NCI-H1417 treated with DMSO at 0.1 percent for 48 hours (cell line): ENCODE results near the gene PCMTD2.

Experiments used
- DNase-seq: peaks from one replicate; lab custom pipeline; 2025; lab: John Stamatoyannopoulos, UW

PCMTD2 gene

DNA sequence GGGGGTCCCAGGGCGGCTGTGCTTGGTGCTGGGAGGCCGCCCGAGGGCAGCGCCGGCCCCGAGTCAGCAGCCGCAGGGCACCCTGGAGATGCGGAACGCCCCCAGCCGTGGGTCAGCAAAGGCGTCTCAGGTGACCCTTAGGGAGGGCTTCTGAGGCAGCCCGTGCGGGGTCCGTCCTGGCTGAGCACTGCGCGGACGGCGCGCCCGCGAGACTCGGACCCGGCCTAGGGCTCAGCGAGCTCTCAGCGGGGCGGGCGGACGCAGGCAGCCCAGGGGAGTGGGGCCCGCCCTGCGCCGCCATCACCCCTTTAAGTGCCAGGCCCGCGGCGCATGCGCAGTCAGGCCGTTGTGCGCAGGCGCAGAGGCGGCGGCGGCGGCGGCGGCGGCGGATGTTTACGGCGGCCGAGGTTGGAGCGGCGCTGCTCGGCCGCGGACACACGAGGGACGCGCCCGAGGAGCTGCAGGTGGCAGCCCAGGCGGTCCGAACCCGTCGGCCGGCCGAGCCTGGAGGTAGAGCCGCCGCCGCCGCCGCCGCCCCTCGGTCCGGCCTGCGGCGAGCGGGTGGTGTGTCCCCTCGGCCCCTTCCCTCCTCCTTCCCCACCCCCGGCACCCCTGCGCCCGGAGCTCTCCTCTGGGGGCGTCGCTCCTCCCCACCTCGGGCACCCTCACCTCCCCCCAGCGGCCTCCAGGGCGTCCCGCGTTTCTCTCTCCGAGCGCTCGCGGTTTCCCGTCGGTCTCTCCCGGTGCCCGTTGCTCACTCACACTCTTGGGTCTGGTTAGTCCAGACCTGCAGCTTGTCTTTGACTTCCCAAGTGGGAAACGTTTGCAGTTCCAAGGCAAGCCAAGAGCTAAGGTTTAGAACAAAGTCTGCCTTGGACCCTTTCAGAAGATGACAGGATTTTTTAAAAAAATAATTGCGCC lies at the start of gene PCMTD2:
Gene PCMTD2 (plus strand): TSS at position 388 of the 921 bp plus-strand sequence. CDS start 4,218 bp downstream, outside the sequence.
- DNase-seq, result no peak

DNA sequence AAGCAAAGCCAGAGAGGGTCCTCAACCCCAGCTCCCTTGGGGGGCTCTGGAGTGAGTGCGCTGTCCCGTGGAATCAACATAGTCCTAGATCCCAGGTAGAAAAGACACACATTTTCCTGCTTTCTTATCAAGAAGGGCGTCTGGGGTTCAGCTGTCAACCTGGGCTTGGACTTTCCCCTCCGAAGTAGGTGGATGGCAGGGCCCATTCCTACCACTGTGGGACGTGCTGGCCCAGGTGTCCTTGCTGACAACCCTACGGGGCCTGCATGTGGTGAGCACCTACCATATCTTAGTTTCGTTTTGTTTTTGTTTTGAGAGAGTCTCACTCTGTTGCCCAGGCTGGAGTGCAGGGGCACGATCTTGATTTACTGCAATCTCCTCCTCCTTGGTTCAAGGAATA lies 48.9 kb upstream of the PCMTD2 start:
- DNase-seq, result no peak

- DNase-seq, result no peak
Observed at GRCh38 chr20:64207641-64208590, 47.6 kb upstream of the PCMTD2 start.

DNA sequence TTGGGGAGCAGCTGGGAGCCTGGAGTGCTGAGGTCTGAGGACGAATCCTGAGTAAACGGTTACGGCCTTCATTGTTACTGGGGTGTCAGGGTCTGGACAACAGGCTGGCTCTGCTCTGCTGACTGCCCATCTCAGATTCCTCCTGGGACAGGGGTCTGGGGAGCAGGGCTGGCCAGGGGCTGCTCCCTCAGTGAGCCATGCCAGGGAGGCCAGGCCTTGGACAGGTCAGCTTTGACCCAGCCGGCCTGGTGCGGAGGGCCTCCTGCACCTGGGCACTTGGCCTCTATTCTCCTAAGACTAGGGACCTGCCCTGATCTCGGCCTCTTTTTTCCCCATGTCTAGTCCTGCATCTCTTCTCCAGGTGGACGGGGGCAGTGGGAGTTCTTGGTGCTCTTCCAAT lies 46.4 kb upstream of the PCMTD2 start:
- no peak for DNase-seq

DNA sequence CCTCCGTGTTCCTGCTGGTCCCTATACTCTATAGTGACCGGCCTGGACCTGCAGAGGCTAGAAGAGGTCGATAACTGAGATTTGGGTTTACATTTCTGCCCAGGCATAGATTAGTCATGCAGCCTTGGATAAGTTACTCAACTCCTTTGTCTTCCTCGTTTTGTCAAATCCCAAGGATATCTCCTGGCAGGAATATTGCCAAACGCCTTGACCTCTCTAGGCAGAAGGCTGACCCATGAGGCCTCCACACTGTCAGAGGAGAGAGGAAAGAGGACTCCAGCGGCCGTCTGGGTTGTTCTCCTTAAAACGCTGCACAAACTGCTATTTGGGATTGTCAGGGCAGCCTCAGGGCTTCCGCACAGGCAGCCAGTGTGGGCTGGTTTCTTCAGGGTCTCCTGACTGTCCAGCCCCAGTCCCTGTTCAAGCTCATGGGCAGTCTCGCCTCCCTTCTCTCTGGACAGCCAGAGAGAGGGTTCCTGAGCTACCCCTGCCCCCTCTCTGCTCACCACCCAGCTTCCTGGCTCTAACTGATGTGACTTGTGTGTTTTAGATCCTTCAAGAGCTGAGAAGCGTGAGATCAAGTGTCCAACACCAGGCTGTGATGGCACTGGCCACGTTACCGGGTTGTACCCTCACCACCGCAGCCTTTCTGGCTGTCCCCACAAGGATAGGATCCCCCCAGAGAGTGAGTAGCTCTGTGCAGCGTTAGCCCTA lies 44.7 kb upstream of the PCMTD2 start:
- DNase-seq, result no peak

- DNase-seq, result no peak
Observed at GRCh38 chr20:64211874-64212658, 43.5 kb upstream of the PCMTD2 start.

DNA sequence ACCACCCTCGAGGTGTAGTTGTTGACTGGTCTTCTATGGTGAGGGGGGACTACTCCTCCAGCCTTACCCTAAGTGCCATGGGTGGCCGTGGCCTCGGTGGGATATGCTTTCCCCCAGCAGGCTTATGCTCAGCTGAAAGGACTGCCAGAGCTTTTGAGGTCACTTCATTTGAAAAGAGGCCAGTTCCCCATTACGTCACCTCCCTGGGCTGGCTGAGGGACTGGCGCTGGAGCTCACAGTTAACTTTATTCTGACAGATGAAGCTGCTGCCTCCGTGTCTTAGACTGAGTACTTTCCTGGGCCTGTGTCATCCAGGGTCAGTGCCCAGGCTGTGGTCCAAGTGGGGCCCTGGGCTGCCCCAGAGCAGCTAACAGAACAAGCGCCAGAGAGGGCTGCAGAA lies 42.8 kb upstream of the PCMTD2 start:
- no peak for DNase-seq

DNA sequence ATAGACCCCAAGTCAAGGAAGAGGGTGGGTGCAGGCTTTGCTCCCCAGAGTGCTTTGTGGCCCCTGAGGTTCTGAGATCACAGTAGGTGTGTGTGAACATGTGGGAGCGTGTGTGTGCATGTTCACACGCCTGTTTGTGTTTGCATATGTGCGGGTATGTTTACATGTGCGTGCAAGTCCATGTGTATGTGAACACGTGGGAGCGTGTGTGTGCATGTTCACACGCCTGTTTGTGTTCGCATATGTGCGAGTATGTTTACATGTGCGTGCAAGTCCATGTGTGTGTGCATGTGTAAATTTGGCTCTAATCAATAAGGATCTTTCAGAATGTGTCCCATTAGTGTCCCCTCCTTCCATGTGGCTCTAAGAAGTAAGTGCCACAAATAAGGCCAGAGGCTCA lies 41.4 kb upstream of the PCMTD2 start:
- no peak for DNase-seq

GRCh38 chr20:64214952-64215351 lies 40.6 kb upstream of the PCMTD2 start:
- no peak for DNase-seq

DNA sequence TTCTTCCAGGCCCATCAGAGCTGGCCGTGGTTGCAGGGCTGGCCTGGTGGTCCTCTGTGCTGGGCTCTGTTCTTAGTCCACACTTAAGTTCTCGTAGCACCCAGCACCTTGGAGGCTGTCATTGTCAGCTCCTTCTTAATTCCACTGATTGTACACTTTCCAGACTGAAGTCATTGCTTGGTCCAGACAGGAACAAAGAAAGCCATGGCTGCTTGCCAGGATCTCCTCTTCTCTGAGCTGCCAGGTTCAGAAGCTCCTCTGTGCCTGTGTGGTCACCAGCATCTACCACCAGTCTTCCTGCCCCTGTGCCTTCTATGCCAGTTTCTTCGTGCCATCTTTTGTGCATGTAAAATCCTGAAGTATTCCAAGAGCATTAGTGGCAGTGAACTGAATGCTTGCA lies 39.5 kb upstream of the PCMTD2 start:
- no peak for DNase-seq

- no peak for DNase-seq
Observed at GRCh38 chr20:64216910-64217309, 38.6 kb upstream of the PCMTD2 start.

DNA sequence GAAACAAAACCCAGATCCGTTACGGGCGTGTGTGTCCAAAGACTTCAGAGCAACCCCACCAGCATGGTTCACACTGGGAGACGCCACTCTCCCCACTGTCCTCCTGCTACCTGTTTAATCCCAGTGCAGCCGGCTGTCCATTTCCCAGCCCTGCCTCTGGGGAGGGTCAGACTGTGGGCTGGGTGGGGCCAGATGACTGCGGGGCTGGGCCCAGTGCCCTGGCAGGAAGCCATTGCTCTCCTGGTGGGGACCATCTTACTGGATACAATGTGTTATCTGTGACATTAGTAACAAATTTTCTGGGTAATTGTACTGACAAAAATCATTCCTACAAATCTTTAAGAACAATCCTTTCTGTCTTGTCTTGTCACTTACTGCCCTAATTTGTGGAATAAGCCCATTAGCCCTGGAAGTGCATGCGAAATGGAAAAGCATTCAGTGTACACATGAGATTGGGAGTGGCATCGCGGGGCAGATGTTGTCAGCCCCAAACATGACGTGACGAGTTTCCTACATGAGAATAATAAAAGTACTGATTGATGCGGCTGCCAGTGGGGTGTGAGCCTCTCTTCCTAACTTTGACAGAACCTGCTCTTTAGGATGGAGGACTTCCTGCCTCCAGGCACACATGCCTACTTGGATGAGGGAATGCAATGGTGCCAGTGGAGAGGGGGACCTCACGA lies 37.9 kb upstream of the PCMTD2 start:
- DNase-seq, result no peak

GRCh38 chr20:64219202-64219601 lies 36.3 kb upstream of the PCMTD2 start:
- no peak for DNase-seq

GRCh38 chr20:64219730-64220129 lies 35.8 kb upstream of the PCMTD2 start:
- DNase-seq, result no peak

DNA sequence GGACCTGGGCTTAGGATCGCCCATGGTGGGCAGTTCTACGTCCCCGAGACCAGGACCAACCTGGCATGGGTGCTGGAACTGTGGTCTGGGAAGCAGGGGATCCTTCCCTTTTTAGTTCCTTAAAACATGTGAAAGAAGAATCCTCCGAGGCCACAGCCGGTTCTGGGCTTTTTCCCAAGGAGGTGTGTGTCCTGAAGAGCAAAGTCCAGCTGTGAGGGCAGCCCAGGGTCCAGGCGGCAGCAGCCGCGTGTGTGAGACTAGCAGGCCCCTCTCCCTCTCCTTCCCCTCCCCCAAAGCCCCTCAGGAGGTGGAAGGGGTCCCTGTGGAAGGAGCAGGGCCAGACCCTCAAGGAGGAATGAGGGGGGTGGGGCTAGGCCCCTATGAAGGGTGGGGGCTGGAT lies 35.1 kb upstream of the PCMTD2 start:
- no peak for DNase-seq

DNA sequence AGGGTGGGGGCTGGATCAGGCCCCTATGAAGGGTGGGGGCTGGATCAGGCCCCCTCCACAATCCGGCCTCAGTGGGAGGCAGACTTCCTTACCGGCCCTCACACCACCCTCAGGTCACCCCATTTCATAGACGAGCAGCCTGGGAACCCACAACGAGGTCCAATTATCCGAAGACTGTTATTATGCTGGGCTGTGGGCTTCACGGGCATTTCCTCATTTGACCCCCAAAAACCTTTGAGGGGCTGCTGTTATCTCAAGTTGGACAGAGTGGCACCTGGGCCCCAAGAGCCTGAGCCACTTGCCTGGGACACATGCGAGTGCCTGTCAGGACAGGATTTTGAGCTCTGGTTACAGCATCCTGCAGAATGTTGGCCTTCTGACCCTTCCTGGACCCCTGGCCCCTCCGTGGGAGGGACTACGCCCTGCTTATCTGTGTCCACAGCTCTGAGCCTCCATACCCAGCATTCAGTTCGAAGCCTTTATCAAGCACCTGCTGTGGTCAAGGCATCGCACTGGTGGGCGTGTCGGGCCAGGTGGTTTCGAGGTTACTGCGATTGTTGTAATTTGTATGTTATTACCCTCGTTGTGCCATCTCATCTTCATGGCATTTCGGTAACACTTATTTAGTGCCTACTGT lies 34.5 kb upstream of the PCMTD2 start:
- DNase-seq, result no peak

GRCh38 chr20:64222291-64222735 lies 33.2 kb upstream of the PCMTD2 start:
- DNase-seq, result no peak

DNA sequence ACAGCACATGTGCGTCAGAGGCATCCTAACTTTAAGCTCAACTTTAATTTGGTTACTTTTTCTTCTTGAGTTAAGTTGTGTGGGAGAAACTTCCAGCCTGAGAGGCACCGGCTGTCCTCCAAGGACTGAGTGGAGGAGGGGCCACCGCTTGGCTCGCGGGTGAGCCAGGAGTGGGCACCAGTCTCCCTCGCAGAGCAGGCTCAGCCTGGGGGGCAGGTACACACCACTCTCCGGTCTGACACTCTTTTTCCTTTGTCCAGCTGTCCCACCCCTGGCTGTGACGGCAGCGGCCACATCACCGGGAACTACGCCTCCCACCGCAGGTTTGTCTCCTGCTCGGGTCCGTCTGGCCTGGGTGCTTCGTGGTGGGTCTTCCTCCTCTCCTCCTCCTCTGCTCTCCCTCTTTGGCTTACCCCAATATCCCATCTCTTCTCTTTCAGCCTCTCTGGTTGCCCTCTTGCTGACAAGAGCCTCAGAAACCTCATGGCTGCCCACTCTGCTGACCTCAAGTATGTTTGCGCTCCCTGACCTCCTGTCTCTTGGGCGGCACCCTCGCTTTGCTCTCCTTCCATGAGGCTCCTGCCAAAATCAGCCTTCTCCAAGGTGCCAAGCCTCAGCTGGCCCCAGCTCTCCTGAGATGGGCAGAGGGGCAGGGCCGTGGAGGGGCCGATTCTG lies 32.6 kb upstream of the PCMTD2 start:
- no peak for DNase-seq

DNA sequence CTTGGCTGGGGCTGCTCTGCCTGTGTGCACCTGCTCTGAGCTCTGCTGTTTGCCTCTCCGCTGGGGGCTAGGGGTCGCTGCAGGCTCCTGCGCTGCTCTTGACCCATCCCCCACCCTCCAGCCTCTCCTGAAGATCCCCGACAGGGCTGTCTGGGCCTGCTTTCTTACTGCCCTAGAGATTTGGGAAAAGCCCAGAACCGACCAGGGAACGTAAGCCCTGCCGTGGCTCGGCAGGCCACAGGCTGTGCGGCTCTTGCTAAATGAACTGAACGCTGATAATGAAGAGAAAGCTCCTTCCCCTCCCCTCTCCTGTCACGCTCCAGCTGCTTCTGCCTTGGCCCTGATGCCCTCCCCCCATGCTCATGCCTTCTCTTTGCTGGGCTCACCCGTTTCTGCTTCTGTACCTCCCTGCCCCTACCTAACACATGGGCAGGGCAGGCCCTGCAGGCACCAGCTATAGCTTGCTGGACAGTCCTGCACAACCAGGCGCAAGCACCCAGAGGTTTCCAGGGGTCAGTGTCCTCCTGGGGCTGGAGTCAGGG lies 32.0 kb upstream of the PCMTD2 start:
- no peak for DNase-seq
